Measurements from ENCODE around the gene RRP15. TPM values are rescaled to one million over a fixed set of nuclear protein-coding genes. Genes with fewer than 3 reads are reported as not detected.

Gene RRP15
- total RNA-seq, 1 experiment from 2014 or later = 83.1 TPM

GRCh38 chr1:218374401-218375353, 89.6 kb downstream of the RRP15 start:
- intact Hi-C loops (cut with micrococcal nuclease) = loop anchor here (5.0 kb wide), 1 partner anchor 103 kb away; no protein-coding TSS in a partner anchor
- H3K27ac Mint-ChIP-seq (ENCODE audit: low read depth, unreplicated experiment) = no peak overlapping the region
- H3K4me1 Mint-ChIP-seq (ENCODE audit: insufficient read depth, unreplicated experiment) = peaks cover 63% of the 10 kb centered on the region
- TF ChIP-seq, protein P1, sequence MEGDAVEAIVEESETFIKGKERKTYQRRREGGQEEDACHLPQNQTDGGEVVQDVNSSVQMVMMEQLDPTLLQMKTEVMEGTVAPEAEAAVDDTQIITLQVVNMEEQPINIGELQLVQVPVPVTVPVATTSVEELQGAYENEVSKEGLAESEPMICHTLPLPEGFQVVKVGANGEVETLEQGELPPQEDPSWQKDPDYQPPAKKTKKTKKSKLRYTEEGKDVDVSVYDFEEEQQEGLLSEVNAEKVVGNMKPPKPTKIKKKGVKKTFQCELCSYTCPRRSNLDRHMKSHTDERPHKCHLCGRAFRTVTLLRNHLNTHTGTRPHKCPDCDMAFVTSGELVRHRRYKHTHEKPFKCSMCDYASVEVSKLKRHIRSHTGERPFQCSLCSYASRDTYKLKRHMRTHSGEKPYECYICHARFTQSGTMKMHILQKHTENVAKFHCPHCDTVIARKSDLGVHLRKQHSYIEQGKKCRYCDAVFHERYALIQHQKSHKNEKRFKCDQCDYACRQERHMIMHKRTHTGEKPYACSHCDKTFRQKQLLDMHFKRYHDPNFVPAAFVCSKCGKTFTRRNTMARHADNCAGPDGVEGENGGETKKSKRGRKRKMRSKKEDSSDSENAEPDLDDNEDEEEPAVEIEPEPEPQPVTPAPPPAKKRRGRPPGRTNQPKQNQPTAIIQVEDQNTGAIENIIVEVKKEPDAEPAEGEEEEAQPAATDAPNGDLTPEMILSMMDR (IDR thresholded peaks at IDR 0.05; ENCODE audit: unreplicated experiment) = no peak
- no peaks in the 10 kb centered on the region for H3K9me3 Mint-ChIP-seq (ENCODE audit: unreplicated experiment)
- POLR2A ChIA-PET = interaction anchor here (0.5 to 1.9 kb wide), 4 partner anchors 8 to 1176 kb away, joined by 3 to 4 read pairs (median 4); no protein-coding TSS in a partner anchor
- DNase-seq (ENCODE audit: unreplicated experiment) = peak; percentile 54
- H3K36me3 Mint-ChIP-seq (ENCODE audit: insufficient read depth, unreplicated experiment) = peaks cover 4% of the 10 kb centered on the region
- CTCF ChIA-PET = interaction anchor here (0.7 kb wide), 2 partner anchors 130 to 387 kb away, joined by 3 read pairs; no protein-coding TSS in a partner anchor
- BruUV-seq (replicated peaks) = no TSS peak
- no peak overlapping the region for H3K4me3 Mint-ChIP-seq (ENCODE audit: unreplicated experiment)
- no peaks in the 10 kb centered on the region for H3K27me3 Mint-ChIP-seq (ENCODE audit: insufficient read depth, unreplicated experiment)

DNA sequence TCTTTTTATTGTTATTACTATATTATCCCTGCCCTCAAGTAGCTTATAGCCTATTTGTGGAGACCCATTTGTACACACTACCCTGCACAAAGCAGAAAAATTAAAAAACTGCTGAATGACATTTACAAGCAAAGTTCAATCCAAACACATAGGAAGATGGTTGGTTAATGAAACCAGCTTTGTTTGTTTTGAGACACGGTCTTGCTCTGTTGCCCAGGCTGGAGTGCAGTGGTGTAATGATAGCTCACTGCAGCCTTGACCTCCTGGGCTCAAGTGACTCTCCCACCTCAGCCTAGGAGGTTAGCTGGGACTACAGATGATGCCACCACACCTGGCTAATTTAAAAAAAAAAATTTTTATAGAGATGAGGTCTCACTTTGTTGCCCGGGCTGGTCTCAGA, 91.6 kb downstream of the RRP15 start:
- POLR2A ChIA-PET = interaction anchor here (0.5 to 7.2 kb wide), 18 partner anchors 9 to 160 kb away, joined by 3 to 61 read pairs (median 4); partner anchors contain the start of genes RRP15 and TGFB2
- CTCF ChIA-PET = interaction anchor here (0.5 to 2.4 kb wide), 18 partner anchors 11 to 1189 kb away, joined by 3 to 9 read pairs (median 4); partner anchors contain the start of gene TGFB2

DNA sequence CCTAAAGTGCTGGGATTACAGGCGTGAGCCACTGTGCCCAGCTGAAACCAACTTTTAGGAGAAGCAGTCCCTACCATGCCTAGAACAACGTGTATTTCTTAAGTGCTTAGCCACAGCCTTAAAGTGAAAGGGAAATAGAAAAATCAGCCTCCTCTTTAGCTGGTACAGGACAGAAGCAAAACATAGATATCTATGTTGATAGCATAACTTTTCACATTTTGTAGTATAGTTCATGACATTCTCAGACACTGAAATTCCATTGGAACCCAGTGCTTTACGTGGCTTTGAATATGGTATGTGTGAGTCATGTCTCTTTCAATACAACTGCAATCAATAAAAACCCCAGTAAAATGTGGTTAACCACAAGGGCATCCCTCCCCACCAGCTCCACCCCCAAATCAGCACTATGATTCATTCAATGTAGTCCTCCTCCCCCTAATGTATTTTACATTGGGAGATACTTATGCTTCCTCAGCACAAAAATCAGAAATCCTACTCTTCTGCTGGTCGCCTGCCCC, 92.1 kb downstream of the RRP15 start:
- ChIA-PET CTCF (interaction anchor here (0.5 to 2.4 kb wide), 12 partner anchors 12 to 1189 kb away, joined by 3 to 9 read pairs (median 4); partner anchors contain the start of gene TGFB2), POLR2A (interaction anchor here (0.6 to 7.2 kb wide), 17 partner anchors 8 to 160 kb away, joined by 3 to 61 read pairs (median 4); partner anchors contain the start of genes RRP15 and TGFB2)
- H3K9me3 Mint-ChIP-seq (ENCODE audit: unreplicated experiment) = no peaks in the 10 kb centered on the region
- H3K36me3 Mint-ChIP-seq (ENCODE audit: insufficient read depth, unreplicated experiment) = peaks cover 5% of the 10 kb centered on the region
- H3K4me3 Mint-ChIP-seq (ENCODE audit: unreplicated experiment) = peak overlapping the region; percentile 39
- no TSS peak for BruUV-seq (replicated peaks)
- H3K27ac Mint-ChIP-seq (ENCODE audit: low read depth, unreplicated experiment) = peak overlapping the region; percentile 88
- H3K27me3 Mint-ChIP-seq (ENCODE audit: insufficient read depth, unreplicated experiment) = no peaks in the 10 kb centered on the region
- intact Hi-C loops (cut with micrococcal nuclease) = loop anchor here (1.0 to 5.0 kb wide), 4 partner anchors 30 to 119 kb away; no protein-coding TSS in a partner anchor
- peaks cover 74% of the 10 kb centered on the region for H3K4me1 Mint-ChIP-seq (ENCODE audit: insufficient read depth, unreplicated experiment)
- peak; percentile 99 for DNase-seq (ENCODE audit: unreplicated experiment)
- TF ChIP-seq, protein P1 (IDR thresholded peaks at IDR 0.05; ENCODE audit: unreplicated experiment) = no peak

More for the DNA sequence above, 91.6 kb downstream of the RRP15 start:
- no TSS peak for BruUV-seq (replicated peaks)
- Mint-ChIP-seq H3K4me1 (ENCODE audit: insufficient read depth, unreplicated experiment) (peaks cover 72% of the 10 kb centered on the region), H3K9me3 (ENCODE audit: unreplicated experiment) (no peaks in the 10 kb centered on the region), H3K27me3 (ENCODE audit: insufficient read depth, unreplicated experiment) (no peaks in the 10 kb centered on the region), H3K36me3 (ENCODE audit: insufficient read depth, unreplicated experiment) (peaks cover 5% of the 10 kb centered on the region), H3K27ac (ENCODE audit: low read depth, unreplicated experiment) (peak overlapping the region; percentile 88), H3K4me3 (ENCODE audit: unreplicated experiment) (peak overlapping the region; percentile 39)
- DNase-seq (ENCODE audit: unreplicated experiment) = no peak
- TF ChIP-seq, protein P1 (IDR thresholded peaks at IDR 0.05; ENCODE audit: unreplicated experiment) = no peak
- intact Hi-C loops (cut with micrococcal nuclease) = loop anchor here (1.0 to 5.0 kb wide), 4 partner anchors 29 to 120 kb away; no protein-coding TSS in a partner anchor
